Progenitor cell of endocrine pancreas (in vitro differentiated cells): ENCODE results near the gene RAB40B. TPM values are rescaled to one million over a fixed set of nuclear protein-coding genes. Genes with fewer than 3 reads are reported as not detected.

ENCODE experiments used
- DNase-seq: peaks from one replicate; pipeline ENCODE4 v3.0.0; 2021; ENCODE audit warnings: low spot score; ENCODE audit not compliant: unreplicated experiment
- H3K27ac Mint-ChIP-seq: 2 replicates; pipeline ENCODE4 v1.8.0; 2021; ENCODE audit warnings: mild to moderate bottlenecking, moderate library complexity, mixed read lengths
- H3K27me3 Mint-ChIP-seq: 2 replicates; pipeline ENCODE4 v1.8.0; 2021; ENCODE audit warnings: mixed read lengths
- H3K36me3 Mint-ChIP-seq: 2 replicates; pipeline ENCODE4 v1.8.0; 2022; ENCODE audit warnings: mixed read lengths; ENCODE audit not compliant: insufficient read depth
- H3K4me1 Mint-ChIP-seq: 2 replicates; pipeline ENCODE4 v1.8.0; 2021; ENCODE audit warnings: low read depth, mixed read lengths
- H3K4me3 Mint-ChIP-seq: 2 replicates; pipeline ENCODE4 v1.8.0; 2021; ENCODE audit warnings: low read depth, mild to moderate bottlenecking, moderate library complexity, mixed read lengths
- H3K9me3 Mint-ChIP-seq: 2 replicates; pipeline ENCODE4 v1.8.0; 2021; ENCODE audit warnings: low read depth, mixed read lengths
- CTCF ChIP-seq: fragments of 200-600 bp; sonication (generic); IDR thresholded peaks from one replicate; pipeline ENCODE4 v1.5.0; 2021; ENCODE audit warnings: antibody characterized with exemption, mild to moderate bottlenecking; ENCODE audit not compliant: unreplicated experiment
- total RNA-seq: library from RNA; stranded (reverse); gene quantifications from 2 replicates; pipeline ENCODE4 v1.2.1, GENCODE V29; 2021

The RAB40B gene
- total RNA-seq, 1 donor from 2014 or later: 13.3 TPM

GRCh38 chr17:82674656-82675475 lies 23.6 kb downstream of the RAB40B start:
- no peak for TF ChIP-seq CTCF
- no peaks in the 10 kb centered on the region for H3K27me3 Mint-ChIP-seq
- H3K4me3 Mint-ChIP-seq: no peak overlapping the region
- H3K4me1 Mint-ChIP-seq: no peaks in the 10 kb centered on the region
- DNase-seq: no peak
- H3K9me3 Mint-ChIP-seq: no peaks in the 10 kb centered on the region
- peak overlapping the region; percentile 0 for H3K27ac Mint-ChIP-seq
- no peaks in the 10 kb centered on the region for H3K36me3 Mint-ChIP-seq

GRCh38 chr17:82670661-82671450 lies 27.6 kb downstream of the RAB40B start:
- no peak overlapping the region for H3K27ac Mint-ChIP-seq
- no peaks in the 10 kb centered on the region for H3K9me3 Mint-ChIP-seq

GRCh38 chr17:82668631-82669099 lies 29.8 kb downstream of the RAB40B start:
- no peak overlapping the region for H3K4me3 Mint-ChIP-seq
- DNase-seq: peak; percentile 40
- TF ChIP-seq CTCF: peak; percentile 67
- peaks cover 5% of the 10 kb centered on the region for H3K4me1 Mint-ChIP-seq
- no peak overlapping the region for H3K27ac Mint-ChIP-seq
- H3K9me3 Mint-ChIP-seq: no peaks in the 10 kb centered on the region
- no peaks in the 10 kb centered on the region for H3K27me3 Mint-ChIP-seq
- no peaks in the 10 kb centered on the region for H3K36me3 Mint-ChIP-seq

More at GRCh38 chr17:82670661-82671450, 27.6 kb downstream of the RAB40B start:
- Mint-ChIP-seq H3K27me3 (no peaks in the 10 kb centered on the region), H3K4me1 (peaks cover 4% of the 10 kb centered on the region), H3K36me3 (no peaks in the 10 kb centered on the region), H3K4me3 (no peak overlapping the region)
- no peak for TF ChIP-seq CTCF
- DNase-seq: no peak

- no peaks in the 10 kb centered on the region for H3K9me3 Mint-ChIP-seq
- H3K36me3 Mint-ChIP-seq: no peaks in the 10 kb centered on the region
- DNase-seq: no peak
- TF ChIP-seq CTCF: no peak
- H3K4me1 Mint-ChIP-seq: peaks cover 5% of the 10 kb centered on the region
- H3K27ac Mint-ChIP-seq: no peak overlapping the region
- no peaks in the 10 kb centered on the region for H3K27me3 Mint-ChIP-seq
- H3K4me3 Mint-ChIP-seq: no peak overlapping the region
These were observed 30.4 kb downstream of the RAB40B start for GRCh38 chr17:82668024-82668630.

GRCh38 chr17:82667668-82668000 lies 30.9 kb downstream of the RAB40B start:
- Mint-ChIP-seq H3K27ac (no peak overlapping the region), H3K4me1 (peaks cover 5% of the 10 kb centered on the region)

More at GRCh38 chr17:82667668-82668000, 30.9 kb downstream of the RAB40B start:
- H3K27me3 Mint-ChIP-seq: no peaks in the 10 kb centered on the region
- H3K9me3 Mint-ChIP-seq: no peaks in the 10 kb centered on the region
- H3K4me3 Mint-ChIP-seq: no peak overlapping the region
- TF ChIP-seq CTCF: no peak
- H3K36me3 Mint-ChIP-seq: no peaks in the 10 kb centered on the region
- DNase-seq: no peak
